Left cardiac atrium (tissue), 4 donors: Measurements from ENCODE around the gene RPS19BP1. TPM values are rescaled to one million over a fixed set of nuclear protein-coding genes. Genes with fewer than 3 reads are reported as not detected.
"Not testable (repeated sequence)": the region's sequence is repeated elsewhere in the genome, so short reads cannot be mapped to it uniquely, and the experiment has no call there.

ENCODE experiments used
- ATAC-seq, 2 donors: fragments of 200-7000 bp; cut with Tn5 transposase; one replicate each; pipeline ENCODE4 v1.9.1; 2020; ENCODE audit warnings: mild to moderate bottlenecking in 2 of 2, moderate library complexity in 2 of 2
- DNase-seq: peaks from one replicate; pipeline ENCODE4 v3.0.0-alpha.2; 2020
- intact Hi-C, 2 donors: fragments of 100-400 bp; cut with DNase I; formaldehyde crosslinking; loops; one replicate each; pipeline versions ENCODE4 v1.14.1 to v1.15.1; 2022 to 2023
- total RNA-seq, 2 donors: library from RNA; stranded (reverse); fragmentation: NEBNext Ultra II Directional; extraction: Animal tissue kit (Norgen Biotek cat#: 25700); gene quantifications; one replicate each; pipeline ENCODE4 v1.2.1, GENCODE V29; 2021
- donor health status: DM: no; HTN: yes; CAD: no.
- donor health status: DM: no; HTN: yes; CAD: no; lungs with severe emphysema.
- donor health status: DM: yes; HTN: yes; CAD: no.
- donor health status: Dilated cardiomyopathy.

Gene RPS19BP1
- total RNA-seq, 2 donors from 2014 or later, result 66.1 to 70.7 TPM

- DNase-seq (peak; percentile 93), ATAC-seq (peak; percentile 65 to 69)
- intact Hi-C loops, result loop anchor here in 1 of 2 donors (10.0 kb wide), 1 partner anchor 206 kb away; the partner anchor contains the start of gene RPL3
These were observed 12.1 kb downstream of the RPS19BP1 start, which contains the start of gene ATF4 for GRCh38 chr22:39520226-39521105. ATF4 (plus strand) TSS chr22:39520562; CDS start chr22:39521446, 884 bp downstream.

- peak; percentile 87 to 88 for ATAC-seq
- peak; percentile 99 for DNase-seq
- intact Hi-C loops, result loop anchor here (5.0 to 10.0 kb wide), 3 partner anchors 177 to 205 kb away; partner anchors contain the start of gene RPL3 (in 1 of the 2)
These were observed 12.8 kb downstream of the RPS19BP1 start for GRCh38 chr22:39519681-39520225.

- DNase-seq, result no peak
- ATAC-seq, result no peak
- intact Hi-C loops, result loop anchor here (5.0 to 10.0 kb wide), 2 partner anchors 177 to 194 kb away; no protein-coding TSS in a partner anchor
These were observed 13.4 kb downstream of the RPS19BP1 start for GRCh38 chr22:39518996-39519680.

GRCh38 chr22:39518144-39518786 is 14.3 kb downstream of the RPS19BP1 start:
- ATAC-seq, result no peak
- DNase-seq, result no peak
- intact Hi-C loops, result loop anchor here (5.0 to 10.0 kb wide), 2 partner anchors 176 to 193 kb away; no protein-coding TSS in a partner anchor

GRCh38 chr22:39517470-39517869 is 15.1 kb downstream of the RPS19BP1 start:
- no peak for ATAC-seq
- no peak for DNase-seq
- intact Hi-C loops, result loop anchor here (5.0 to 10.0 kb wide), 2 partner anchors 175 to 193 kb away; no protein-coding TSS in a partner anchor

- intact Hi-C loops, result loop anchor here (5.0 to 10.0 kb wide), 2 partner anchors 173 to 191 kb away; no protein-coding TSS in a partner anchor
- ATAC-seq (no peak), DNase-seq (no peak)
These were observed 17.1 kb downstream of the RPS19BP1 start for GRCh38 chr22:39515266-39516050.

GRCh38 chr22:39514373-39514973 is 18.1 kb downstream of the RPS19BP1 start:
- peak; percentile 66 for DNase-seq
- intact Hi-C loops, result loop anchor here in 1 of 2 donors (10.0 kb wide), 1 partner anchor 190 kb away; no protein-coding TSS in a partner anchor
- ATAC-seq, result peak in 1 of 2 donors; percentile 16

GRCh38 chr22:39513791-39514190 is 18.8 kb downstream of the RPS19BP1 start:
- DNase-seq, result no peak
- ATAC-seq, result no peak
- intact Hi-C loops, result loop anchor here in 1 of 2 donors (10.0 kb wide), 1 partner anchor 189 kb away; no protein-coding TSS in a partner anchor

GRCh38 chr22:39512026-39512425 is 20.5 kb downstream of the RPS19BP1 start:
- intact Hi-C loops, result loop anchor here in 1 of 2 donors (10.0 kb wide), 1 partner anchor 187 kb away; no protein-coding TSS in a partner anchor
- DNase-seq (no peak), ATAC-seq (no peak)

- ATAC-seq, result no peak
- DNase-seq, result no peak
- intact Hi-C loops, result loop anchor here in 1 of 2 donors (10.0 kb wide), 1 partner anchor 186 kb away; no protein-coding TSS in a partner anchor
These were observed 21.3 kb downstream of the RPS19BP1 start for GRCh38 chr22:39511226-39511625.

- intact Hi-C loops, result loop anchor here in 1 of 2 donors (10.0 kb wide), 1 partner anchor 186 kb away; no protein-coding TSS in a partner anchor
- ATAC-seq (no peak), DNase-seq (no peak)
These were observed 21.9 kb downstream of the RPS19BP1 start for GRCh38 chr22:39510529-39511149.

GRCh38 chr22:39508393-39508792 is 24.2 kb downstream of the RPS19BP1 start:
- no peak for ATAC-seq
- DNase-seq, result no peak
- intact Hi-C loops, result no loop called here

- ATAC-seq, intact Hi-C loops, DNase-seq: not testable (repeated sequence)
These were observed 25.5 kb downstream of the RPS19BP1 start for GRCh38 chr22:39507021-39507420.

- ATAC-seq, result no peak
- intact Hi-C loops, result no loop called here
- no peak for DNase-seq
These were observed 28.5 kb downstream of the RPS19BP1 start for GRCh38 chr22:39504071-39504470.

GRCh38 chr22:39503630-39504029 is 28.9 kb downstream of the RPS19BP1 start:
- ATAC-seq (no peak), DNase-seq (no peak)
- intact Hi-C loops, result no loop called here

- ATAC-seq (no peak), DNase-seq (no peak)
- intact Hi-C loops, result no loop called here
These were observed 29.6 kb downstream of the RPS19BP1 start for GRCh38 chr22:39502789-39503409.
